HEK293 (cell line): ENCODE data around the gene TMEM126B.

Source experiments
- CTCF ChIA-PET: fragments of 350-600 bp; formaldehyde crosslinking; extraction: SDS; loops from one replicate; lab custom pipeline; 2021; ENCODE audit warnings: antibody characterized with exemption; lab: Yijun Ruan, JAX
- POLR2A ChIA-PET: fragments of 300-600 bp; formaldehyde crosslinking; extraction: SDS; loops from one replicate; lab custom pipeline; 2020; ENCODE audit warnings: antibody characterized with exemption, inconsistent platforms; lab: Yijun Ruan, JAX
- H3K27ac ChIP-seq: fragments of 200-500 bp; sonication (Bioruptor generic); 2 replicates; pipeline ENCODE4 v1.5.1; 2014; ENCODE audit warnings: low read depth, low read length, control low read depth, inconsistent platforms; ENCODE audit errors: extremely low read depth
- H3K36me3 ChIP-seq, 2 experiments: fragments of 200-500 bp in 1 of 2; sonication (Bioruptor generic) in 1 of 2; 1 replicate in 1 of 2; 2 replicates in 1 of 2; pipeline ENCODE4 v1.5.1; 2014 to 2017; ENCODE audit warnings: inconsistent platforms in 2 of 2, low read length in 2 of 2; ENCODE audit not compliant: control insufficient read depth in 2 of 2, insufficient read depth in 1 of 2
- H3K4me1 ChIP-seq: fragments of 200-500 bp; sonication (Bioruptor generic); 2 replicates; pipeline ENCODE4 v1.5.1; 2014; ENCODE audit warnings: mild to moderate bottlenecking, low read length, inconsistent platforms; ENCODE audit not compliant: control insufficient read depth, insufficient read depth
- H3K4me3 ChIP-seq: 2 replicates; pipeline ENCODE4 v1.5.1; 2011; ENCODE audit warnings: low read depth, mild to moderate bottlenecking, control low read depth, low read length, moderate library complexity
- H3K9me3 ChIP-seq: fragments of 200-500 bp; sonication (Bioruptor generic); 2 replicates; pipeline ENCODE4 v1.5.1; 2014; ENCODE audit warnings: low read depth, low read length, inconsistent platforms; ENCODE audit not compliant: control insufficient read depth, insufficient read depth
- PRDM2 ChIP-seq: fragments of 450-650 bp; formaldehyde crosslinking; IDR thresholded peaks from 2 replicates; pipeline ENCODE4 v1.5.1; 2016; ENCODE audit warnings: missing biosample characterization, missing genetic modification characterization, borderline replicate concordance
- YY2 ChIP-seq: fragments of 450-650 bp; formaldehyde crosslinking; IDR thresholded peaks from 2 replicates; pipeline ENCODE4 v1.5.1; 2016; ENCODE audit warnings: missing biosample characterization, missing genetic modification characterization
- ZBTB17 ChIP-seq: fragments of 450-650 bp; formaldehyde crosslinking; IDR thresholded peaks from 2 replicates; pipeline ENCODE4 v1.5.1; 2016; ENCODE audit warnings: missing biosample characterization, missing genetic modification characterization
- ZBTB20 ChIP-seq: fragments of 450-650 bp; formaldehyde crosslinking; IDR thresholded peaks from 2 replicates; pipeline ENCODE4 v1.5.1; 2016; ENCODE audit warnings: missing biosample characterization, missing genetic modification characterization
- ZBTB6 ChIP-seq: fragments of 450-650 bp; formaldehyde crosslinking; IDR thresholded peaks from 2 replicates; pipeline ENCODE4 v1.5.1; 2017; ENCODE audit warnings: missing biosample characterization, missing genetic modification characterization
- ZEB2 ChIP-seq: fragments of 450-650 bp; formaldehyde crosslinking; IDR thresholded peaks from 2 replicates; pipeline ENCODE4 v1.5.1; 2016; ENCODE audit warnings: missing biosample characterization, missing genetic modification characterization
- ZFP3 ChIP-seq: fragments of 450-650 bp; formaldehyde crosslinking; IDR thresholded peaks from 2 replicates; pipeline ENCODE4 v1.5.1; 2016; ENCODE audit warnings: low read depth, missing biosample characterization, missing genetic modification characterization
- ZFP41 ChIP-seq: fragments of 450-650 bp; formaldehyde crosslinking; IDR thresholded peaks from 2 replicates; pipeline ENCODE4 v1.5.1; 2016; ENCODE audit warnings: missing biosample characterization, missing genetic modification characterization, borderline replicate concordance
- ZNF18 ChIP-seq: fragments of 450-650 bp; formaldehyde crosslinking; IDR thresholded peaks from 2 replicates; pipeline ENCODE4 v1.5.1; 2016; ENCODE audit warnings: missing biosample characterization, missing genetic modification characterization
- ZNF202 ChIP-seq: fragments of 450-650 bp; formaldehyde crosslinking; IDR thresholded peaks from 2 replicates; pipeline ENCODE4 v1.5.1; 2016; ENCODE audit warnings: missing biosample characterization, missing genetic modification characterization, borderline replicate concordance
- ZNF266 ChIP-seq: fragments of 450-650 bp; formaldehyde crosslinking; IDR thresholded peaks from 2 replicates; pipeline ENCODE4 v1.5.1; 2016; ENCODE audit warnings: missing biosample characterization, missing genetic modification characterization, low read depth
- ZNF302 ChIP-seq: fragments of 450-650 bp; formaldehyde crosslinking; IDR thresholded peaks from 2 replicates; pipeline ENCODE4 v1.5.1; 2016; ENCODE audit warnings: missing biosample characterization, missing genetic modification characterization, low read depth
- ZNF341 ChIP-seq: fragments of 450-650 bp; formaldehyde crosslinking; IDR thresholded peaks from 2 replicates; pipeline ENCODE4; 2016; ENCODE audit warnings: low read depth, missing biosample characterization, missing genetic modification characterization
- ZNF449 ChIP-seq: fragments of 450-650 bp; formaldehyde crosslinking; IDR thresholded peaks from 2 replicates; pipeline ENCODE4 v1.5.1; 2017; ENCODE audit warnings: missing biosample characterization, mild to moderate bottlenecking, missing genetic modification characterization, moderate library complexity
- ZNF521 ChIP-seq: fragments of 450-650 bp; formaldehyde crosslinking; IDR thresholded peaks from 2 replicates; pipeline ENCODE4 v1.5.1; 2017; ENCODE audit warnings: missing biosample characterization, mild to moderate bottlenecking, missing genetic modification characterization
- ZNF571 ChIP-seq: fragments of 450-650 bp; formaldehyde crosslinking; IDR thresholded peaks from 2 replicates; pipeline ENCODE4 v1.5.0; 2017; ENCODE audit warnings: missing biosample characterization, missing genetic modification characterization
- ZNF654 ChIP-seq: fragments of 450-650 bp; formaldehyde crosslinking; IDR thresholded peaks from 2 replicates; pipeline ENCODE4 v1.5.1; 2016; ENCODE audit warnings: low read depth, missing biosample characterization, missing genetic modification characterization
- ZSCAN5A ChIP-seq: fragments of 450-650 bp; formaldehyde crosslinking; IDR thresholded peaks from 2 replicates; pipeline ENCODE4 v1.5.1; 2016; ENCODE audit warnings: missing biosample characterization, missing genetic modification characterization

TMEM126B gene

GRCh38 chr11:85589373-85589772 lies 39.0 kb upstream of the TMEM126B start:
- TF ChIP-seq PRDM2 (tag by site-specific recombination) (no peak), ZSCAN5A (tag by site-specific recombination) (no peak), ZNF302 (tag by site-specific recombination) (no peak), ZBTB20 (no peak), ZBTB6 (tag by site-specific recombination) (no peak), ZFP3 (tag by site-specific recombination) (no peak), ZNF18 (tag by site-specific recombination) (no peak), ZFP41 (tag by site-specific recombination) (no peak), ZNF449 (tag by site-specific recombination) (no peak), ZEB2 (tag by site-specific recombination) (no peak)
- H3K4me3 ChIP-seq, result no peak overlapping the region
- no peak overlapping the region for H3K27ac ChIP-seq
- H3K36me3 ChIP-seq, result no peaks in the 10 kb centered on the region
- H3K4me1 ChIP-seq, result no peaks in the 10 kb centered on the region
- H3K9me3 ChIP-seq, result no peaks in the 10 kb centered on the region
- ChIA-PET POLR2A (no interaction called here), CTCF (interaction anchor here (0.6 to 1.2 kb wide), 4 partner anchors 17 to 1600 kb away, joined by 3 read pairs; no protein-coding TSS in a partner anchor)

GRCh38 chr11:85590848-85591483 lies 37.4 kb upstream of the TMEM126B start:
- TF ChIP-seq ZNF341 (no peak), ZNF571 (tag by site-specific recombination) (no peak), ZNF266 (tag by site-specific recombination) (no peak), YY2 (no peak), ZNF654 (peak; percentile 51), ZBTB17 (tag by site-specific recombination) (no peak), ZNF521 (tag by site-specific recombination) (no peak), ZNF202 (tag by site-specific recombination) (no peak)
- CTCF ChIA-PET, result interaction anchor here (0.6 to 1.7 kb wide), 10 partner anchors 24 to 1032 kb away, joined by 3 to 5 read pairs (median 3); partner anchors contain the start of gene CCDC83
- no peaks in the 10 kb centered on the region for H3K36me3 ChIP-seq
- no peaks in the 10 kb centered on the region for H3K4me1 ChIP-seq
- H3K27ac ChIP-seq, result no peak overlapping the region
- H3K4me3 ChIP-seq, result no peak overlapping the region
- no peaks in the 10 kb centered on the region for H3K9me3 ChIP-seq
- POLR2A ChIA-PET, result no interaction called here
